ENCODE results near the gene TNFAIP6. TPM values are rescaled to one million over a fixed set of nuclear protein-coding genes. Genes with fewer than 3 reads are reported as not detected.
"Not testable (repeated sequence)": the region's sequence is repeated elsewhere in the genome, so short reads cannot be mapped to it uniquely, and the experiment has no call there.

TNFAIP6 gene
- polyA plus RNA-seq (not detected in 2 replicates), polyA minus RNA-seq (not detected in 2 replicates)

- no peak within 1 kb of the TSS for H2AFZ ChIP-seq (ENCODE audit: low read depth, low read length)
- no peak within 1 kb of the TSS for H3K9ac ChIP-seq (ENCODE audit: low read length)
- no peak within 1 kb of the TSS for H3K27ac ChIP-seq (ENCODE audit: low read length)
Measured at GRCh38 chr2:151357359-151357758, at the start of gene TNFAIP6. Gene TNFAIP6, plus strand, starts transcription at chr2:151357592. Its CDS starts 75 bp downstream, at chr2:151357667.

GRCh38 chr2:151310313-151310712 is 47.1 kb upstream of the TNFAIP6 start:
- not testable (repeated sequence) for H3K9ac ChIP-seq (ENCODE audit: low read length); H3K27me3 ChIP-seq (ENCODE audit: insufficient read depth, low read depth, low read length); H3K36me3 ChIP-seq (ENCODE audit: insufficient read depth, low read length); H3K4me3 ChIP-seq (ENCODE audit: low read length); H3K79me2 ChIP-seq (replicated peaks; ENCODE audit: insufficient read depth, low read length); H3F3A ChIP-seq (ENCODE audit: insufficient read depth, low read length, poor library complexity, severe bottlenecking); H3K9me2 ChIP-seq (ENCODE audit: insufficient read depth, low read length); H3K27ac ChIP-seq (ENCODE audit: low read length); H3K9me3 ChIP-seq (ENCODE audit: low read length); H4K20me1 ChIP-seq (ENCODE audit: insufficient read depth); H3K4me2 ChIP-seq (ENCODE audit: low read length); H2AFZ ChIP-seq (ENCODE audit: low read depth, low read length)

More at GRCh38 chr2:151357359-151357758, at the start of gene TNFAIP6:
- Histone ChIP-seq H3K9me2 (ENCODE audit: insufficient read depth, low read length) (no peaks in the 10 kb centered on the region), H3K9me3 (ENCODE audit: low read length) (no peaks in the 10 kb centered on the region), H3F3A (ENCODE audit: insufficient read depth, low read length, poor library complexity, severe bottlenecking) (no peaks in the 10 kb centered on the region), H3K27me3 (ENCODE audit: insufficient read depth, low read depth, low read length) (no peaks in the 10 kb centered on the region), H3K4me2 (ENCODE audit: low read length) (no peak within 1 kb of the TSS), H3K4me3 (ENCODE audit: low read length) (no peak within 1 kb of the TSS), H3K36me3 (ENCODE audit: insufficient read depth, low read length) (no peaks in the 10 kb centered on the region), H4K20me1 (ENCODE audit: insufficient read depth) (no peaks in the 10 kb centered on the region), H3K79me2 (replicated peaks; ENCODE audit: insufficient read depth, low read length) (no peaks in the 10 kb centered on the region)
- no peak for TF ChIP-seq RAD21 (conservative IDR thresholded peaks at IDR 0.05)
- no peak for TF ChIP-seq CTCF (IDR thresholded peaks at IDR 0.05; ENCODE audit: poor library complexity, severe bottlenecking)
- TF ChIP-seq EZH2 (IDR thresholded peaks at IDR 0.05; ENCODE audit: borderline replicate concordance, insufficient read depth, low read length, poor library complexity, severe bottlenecking): no peak
- TF ChIP-seq EP300 (conservative IDR thresholded peaks at IDR 0.05; ENCODE audit: poor library complexity, severe bottlenecking): no peak
- TF ChIP-seq MXI1 (conservative IDR thresholded peaks at IDR 0.05; ENCODE audit: poor library complexity, severe bottlenecking): no peak
- TF ChIP-seq TAF1 (IDR thresholded peaks at IDR 0.05; ENCODE audit: low read depth): no peak
- TF ChIP-seq REST (IDR thresholded peaks at IDR 0.05; ENCODE audit: borderline replicate concordance): no peak

- H3K4me3 ChIP-seq (ENCODE audit: low read length); H3K79me2 ChIP-seq (replicated peaks; ENCODE audit: insufficient read depth, low read length); H3F3A ChIP-seq (ENCODE audit: insufficient read depth, low read length, poor library complexity, severe bottlenecking); H3K9me3 ChIP-seq (ENCODE audit: low read length); H3K9me2 ChIP-seq (ENCODE audit: insufficient read depth, low read length); H3K27ac ChIP-seq (ENCODE audit: low read length); H4K20me1 ChIP-seq (ENCODE audit: insufficient read depth); H3K4me2 ChIP-seq (ENCODE audit: low read length); H2AFZ ChIP-seq (ENCODE audit: low read depth, low read length); H3K36me3 ChIP-seq (ENCODE audit: insufficient read depth, low read length); H3K27me3 ChIP-seq (ENCODE audit: insufficient read depth, low read depth, low read length); H3K9ac ChIP-seq (ENCODE audit: low read length): not testable (repeated sequence)
Measured at GRCh38 chr2:151312440-151312839, 45.0 kb upstream of the TNFAIP6 start.

Measured in neural cell (in vitro differentiated cells).